ENCODE results near the gene RARRES1. TPM values are rescaled to one million over a fixed set of nuclear protein-coding genes. Genes with fewer than 3 reads are reported as not detected.

Gene RARRES1
- total RNA-seq, 1 experiment from 2014 or later: 1,195 TPM

DNA sequence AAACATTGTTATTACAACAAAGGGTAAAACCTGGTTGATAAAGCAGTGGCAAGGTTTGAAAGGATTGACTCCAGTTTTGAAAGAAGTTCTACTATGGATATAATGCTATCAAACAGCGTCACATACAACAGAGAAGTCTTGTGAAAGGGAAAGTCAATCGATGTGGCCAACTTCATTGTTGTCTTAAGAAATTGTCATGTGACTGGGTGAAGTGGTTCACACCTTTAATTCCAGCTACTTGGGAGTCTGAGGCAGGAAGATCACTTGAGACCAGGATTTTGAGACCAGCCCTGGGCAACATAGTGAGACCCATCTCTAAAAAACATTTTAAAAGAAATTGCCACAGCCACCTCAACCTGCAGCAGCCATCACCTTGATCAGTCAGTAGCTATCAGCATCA lies 53.6 kb downstream of the RARRES1 start:
- BruUV-seq (replicated peaks): no TSS peak
- intact Hi-C loops (cut with micrococcal nuclease; ENCODE audit: unreplicated experiment): no loop called here
- Mint-ChIP-seq H3K4me1 (ENCODE audit: low read depth, unreplicated experiment) (no peaks in the 10 kb centered on the region), H3K36me3 (ENCODE audit: insufficient read depth, unreplicated experiment) (peaks cover 28% of the 10 kb centered on the region), H3K27ac (ENCODE audit: unreplicated experiment) (no peak overlapping the region), H3K27me3 (ENCODE audit: unreplicated experiment) (no peaks in the 10 kb centered on the region), H3K4me3 (ENCODE audit: low read depth, unreplicated experiment) (no peak overlapping the region), H3K9me3 (ENCODE audit: low read depth, unreplicated experiment) (no peaks in the 10 kb centered on the region)
- DNase-seq: no peak
- CTCF ChIA-PET: interaction anchor here (0.6 to 1.7 kb wide), 5 partner anchors 9 to 120 kb away, joined by 3 to 4 read pairs (median 4); no protein-coding TSS in a partner anchor
- TF ChIP-seq, protein P1, sequence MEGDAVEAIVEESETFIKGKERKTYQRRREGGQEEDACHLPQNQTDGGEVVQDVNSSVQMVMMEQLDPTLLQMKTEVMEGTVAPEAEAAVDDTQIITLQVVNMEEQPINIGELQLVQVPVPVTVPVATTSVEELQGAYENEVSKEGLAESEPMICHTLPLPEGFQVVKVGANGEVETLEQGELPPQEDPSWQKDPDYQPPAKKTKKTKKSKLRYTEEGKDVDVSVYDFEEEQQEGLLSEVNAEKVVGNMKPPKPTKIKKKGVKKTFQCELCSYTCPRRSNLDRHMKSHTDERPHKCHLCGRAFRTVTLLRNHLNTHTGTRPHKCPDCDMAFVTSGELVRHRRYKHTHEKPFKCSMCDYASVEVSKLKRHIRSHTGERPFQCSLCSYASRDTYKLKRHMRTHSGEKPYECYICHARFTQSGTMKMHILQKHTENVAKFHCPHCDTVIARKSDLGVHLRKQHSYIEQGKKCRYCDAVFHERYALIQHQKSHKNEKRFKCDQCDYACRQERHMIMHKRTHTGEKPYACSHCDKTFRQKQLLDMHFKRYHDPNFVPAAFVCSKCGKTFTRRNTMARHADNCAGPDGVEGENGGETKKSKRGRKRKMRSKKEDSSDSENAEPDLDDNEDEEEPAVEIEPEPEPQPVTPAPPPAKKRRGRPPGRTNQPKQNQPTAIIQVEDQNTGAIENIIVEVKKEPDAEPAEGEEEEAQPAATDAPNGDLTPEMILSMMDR (IDR thresholded peaks at IDR 0.05; ENCODE audit: unreplicated experiment): no peak

DNA sequence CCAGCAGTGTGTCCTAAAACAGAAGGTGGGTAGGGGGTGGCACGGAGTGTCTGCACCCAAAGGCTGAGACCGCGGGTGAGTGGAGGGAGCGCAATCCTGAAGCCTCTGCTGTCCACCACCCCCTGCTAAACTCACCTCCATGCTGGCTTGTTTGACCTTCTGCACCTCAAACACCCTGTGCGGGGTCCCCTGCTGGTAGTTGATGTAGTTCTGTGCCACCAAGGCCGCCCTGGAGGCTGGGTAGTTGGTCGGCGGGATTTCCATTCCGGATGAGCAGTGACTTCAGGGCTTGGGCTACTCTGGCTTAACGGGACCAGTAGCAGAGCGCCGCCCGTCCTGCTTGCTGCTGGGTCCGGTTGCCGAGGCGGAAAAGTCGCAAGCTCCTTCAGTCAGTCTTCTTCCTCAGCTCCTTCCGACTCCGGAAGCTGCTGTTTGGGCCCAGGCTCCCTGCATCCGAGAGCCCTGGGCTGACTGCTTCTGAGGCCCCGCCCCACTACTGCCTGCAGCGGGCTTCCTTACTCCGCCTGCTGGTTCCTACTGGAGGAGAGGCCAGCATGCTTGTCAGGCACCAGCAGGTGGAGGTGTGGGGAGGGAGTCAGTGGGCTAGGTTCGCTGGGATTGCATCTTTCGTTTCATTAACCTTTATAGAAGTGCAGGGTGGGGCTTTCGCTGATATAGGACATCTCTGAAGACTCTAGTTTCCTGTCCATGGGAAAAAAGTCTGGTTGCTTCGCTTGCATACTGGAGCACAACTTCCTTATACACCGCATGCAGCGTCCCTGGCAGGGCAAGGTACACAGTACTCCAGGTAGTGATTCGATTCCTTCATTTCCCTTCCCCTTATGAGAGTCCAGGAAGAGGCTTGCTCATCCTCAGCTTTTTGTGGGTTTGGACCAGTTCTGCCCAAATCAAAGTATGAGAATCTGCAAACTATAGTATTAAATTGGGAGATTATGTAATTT lies 59.8 kb downstream of the RARRES1 start, which contains the start of gene LXN:
Gene LXN, minus strand, starts transcription at position 434 of the 962 bp plus-strand sequence. Its CDS starts 170 bp downstream, at position 264.
- intact Hi-C loops (cut with micrococcal nuclease; ENCODE audit: unreplicated experiment): loop anchor here (1.0 kb wide), 1 partner anchor 117 kb away; no protein-coding TSS in a partner anchor
- peaks cover 35% of the 10 kb centered on the region for H3K4me1 Mint-ChIP-seq (ENCODE audit: low read depth, unreplicated experiment)

DNA sequence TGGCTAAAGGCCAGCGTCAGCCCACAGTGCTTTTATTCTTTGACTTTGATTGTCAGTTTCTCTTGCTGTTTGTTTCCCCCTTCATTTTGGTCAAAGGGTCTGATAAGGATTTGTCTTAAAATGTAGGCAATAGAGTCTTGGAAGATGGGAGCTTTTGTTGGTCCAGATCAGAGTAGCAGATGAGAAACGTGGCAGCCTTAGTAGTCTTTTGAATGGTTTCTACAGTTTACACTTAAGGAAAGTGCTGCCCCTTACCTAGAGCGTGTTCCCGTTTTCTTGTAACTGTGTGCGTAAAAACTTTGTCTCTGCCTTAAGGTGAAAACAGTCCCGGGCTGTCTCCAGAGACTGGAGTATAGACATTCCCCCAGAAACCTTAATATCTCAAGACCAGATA lies 60.4 kb downstream of the RARRES1 start:
- TF ChIP-seq, protein P1 (IDR thresholded peaks at IDR 0.05; ENCODE audit: unreplicated experiment): no peak
- Mint-ChIP-seq H3K27ac (ENCODE audit: unreplicated experiment) (peak overlapping the region; percentile 87), H3K4me1 (ENCODE audit: low read depth, unreplicated experiment) (peaks cover 35% of the 10 kb centered on the region), H3K27me3 (ENCODE audit: unreplicated experiment) (no peaks in the 10 kb centered on the region), H3K9me3 (ENCODE audit: low read depth, unreplicated experiment) (no peaks in the 10 kb centered on the region), H3K4me3 (ENCODE audit: low read depth, unreplicated experiment) (peak overlapping the region; percentile 94), H3K36me3 (ENCODE audit: insufficient read depth, unreplicated experiment) (peaks cover 51% of the 10 kb centered on the region)
- no TSS peak for BruUV-seq (replicated peaks)
- intact Hi-C loops (cut with micrococcal nuclease; ENCODE audit: unreplicated experiment): loop anchor here (1.0 kb wide), 1 partner anchor 117 kb away; no protein-coding TSS in a partner anchor
- CTCF ChIA-PET: interaction anchor here (0.5 to 1.6 kb wide), 8 partner anchors 12 to 130 kb away, joined by 3 to 7 read pairs (median 6); partner anchors contain the start of gene MFSD1
- no peak for DNase-seq

More for the DNA sequence above, 59.8 kb downstream of the RARRES1 start, which contains the start of gene LXN:
- peak within 1 kb of the TSS; percentile 87 for H3K27ac Mint-ChIP-seq (ENCODE audit: unreplicated experiment)
- TSS peak; percentile 29 for BruUV-seq (replicated peaks)
- TF ChIP-seq, protein P1 (IDR thresholded peaks at IDR 0.05; ENCODE audit: unreplicated experiment): peak; percentile 93
- CTCF ChIA-PET: interaction anchor here (0.5 to 1.6 kb wide), 8 partner anchors 13 to 130 kb away, joined by 3 to 7 read pairs (median 6); partner anchors contain the start of gene MFSD1
- peak within 1 kb of the TSS; percentile 94 for H3K4me3 Mint-ChIP-seq (ENCODE audit: low read depth, unreplicated experiment)
- H3K27me3 Mint-ChIP-seq (ENCODE audit: unreplicated experiment): no peaks in the 10 kb centered on the region
- DNase-seq: peak; percentile 96
- H3K9me3 Mint-ChIP-seq (ENCODE audit: low read depth, unreplicated experiment): no peaks in the 10 kb centered on the region
- H3K36me3 Mint-ChIP-seq (ENCODE audit: insufficient read depth, unreplicated experiment): peaks cover 50% of the 10 kb centered on the region

DNA sequence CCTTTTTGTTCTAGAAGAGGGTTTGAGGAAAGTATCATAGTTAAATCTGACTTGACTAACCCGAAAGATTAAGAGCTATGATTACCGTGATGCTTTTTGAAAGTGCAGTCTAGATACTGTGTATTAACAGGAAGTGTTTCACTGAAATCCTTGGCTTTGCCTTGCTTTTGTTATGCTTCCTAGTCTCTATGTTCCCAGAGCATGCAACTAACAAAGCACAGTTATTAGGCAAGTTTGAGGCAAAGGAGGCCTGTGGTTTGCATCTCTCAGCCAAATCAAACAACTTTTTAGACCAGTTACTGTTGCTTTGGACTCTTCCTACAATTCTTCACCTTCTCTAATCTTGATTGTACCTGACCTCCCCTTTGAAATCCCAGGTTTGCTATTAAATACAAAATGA lies 63.8 kb downstream of the RARRES1 start:
- Mint-ChIP-seq H3K4me3 (ENCODE audit: low read depth, unreplicated experiment) (no peak overlapping the region), H3K4me1 (ENCODE audit: low read depth, unreplicated experiment) (peaks cover 35% of the 10 kb centered on the region), H3K9me3 (ENCODE audit: low read depth, unreplicated experiment) (no peaks in the 10 kb centered on the region), H3K27ac (ENCODE audit: unreplicated experiment) (no peak overlapping the region), H3K36me3 (ENCODE audit: insufficient read depth, unreplicated experiment) (peaks cover 60% of the 10 kb centered on the region), H3K27me3 (ENCODE audit: unreplicated experiment) (no peaks in the 10 kb centered on the region)
- DNase-seq: no peak
- CTCF ChIA-PET: interaction anchor here (1.3 kb wide), 1 partner anchor 9 kb away, joined by 3 read pairs; no protein-coding TSS in a partner anchor
- TF ChIP-seq, protein P1 (IDR thresholded peaks at IDR 0.05; ENCODE audit: unreplicated experiment): no peak
- BruUV-seq (replicated peaks): no TSS peak
- intact Hi-C loops (cut with micrococcal nuclease; ENCODE audit: unreplicated experiment): no loop called here

Data from Calu3 (cell line).